Astrocyte (in vitro differentiated cells and primary cell): Measurements from ENCODE around the gene HMCN1.
"Not testable (repeated sequence)": the region's sequence is repeated elsewhere in the genome, so short reads cannot be mapped to it uniquely, and the experiment has no call there.

Experiments used
- CTCF ChIP-seq: IDR thresholded peaks from 2 replicates; pipeline ENCODE4 v1.5.1; 2011; ENCODE audit warnings: low read depth, mild to moderate bottlenecking, inconsistent platforms, low read length, moderate library complexity; ENCODE audit not compliant: insufficient read depth
- EZH2 ChIP-seq: IDR thresholded peaks from 2 replicates; pipeline ENCODE4 v1.6.1; 2012; ENCODE audit warnings: mild to moderate bottlenecking, low read length, inconsistent platforms; ENCODE audit not compliant: insufficient read depth

- TF ChIP-seq CTCF, EZH2: not testable (repeated sequence)
Measured at GRCh38 chr1:186186251-186186650, 452.1 kb downstream of the HMCN1 start.
